Measurements from ENCODE around the gene TMEM8B.

GRCh38 chr9:35909274-35909673 lies 80.2 kb downstream of the TMEM8B start, which contains the start of gene SPAAR:
- TF ChIP-seq CTCF (conservative IDR thresholded peaks at IDR 0.05) (no peak), EZH2 (IDR thresholded peaks at IDR 0.05; ENCODE audit: low read depth) (no peak)
